HEK293 (cell line): ENCODE results near the gene PRKCZ.

ENCODE experiments used
- CTCF ChIA-PET: fragments of 350-600 bp; formaldehyde crosslinking; extraction: SDS; loops from one replicate; lab custom pipeline; 2021; ENCODE audit warnings: antibody characterized with exemption; lab: Yijun Ruan, JAX
- POLR2A ChIA-PET: fragments of 300-600 bp; formaldehyde crosslinking; extraction: SDS; loops from one replicate; lab custom pipeline; 2020; ENCODE audit warnings: antibody characterized with exemption, inconsistent platforms; lab: Yijun Ruan, JAX
- H3K27ac ChIP-seq: fragments of 200-500 bp; sonication (Bioruptor generic); 2 replicates; pipeline ENCODE4 v1.5.1; 2014; ENCODE audit warnings: low read depth, low read length, control low read depth, inconsistent platforms; ENCODE audit errors: extremely low read depth
- H3K36me3 ChIP-seq, 2 experiments: fragments of 200-500 bp in 1 of 2; sonication (Bioruptor generic) in 1 of 2; 1 replicate in 1 of 2; 2 replicates in 1 of 2; pipeline ENCODE4 v1.5.1; 2014 to 2017; ENCODE audit warnings: inconsistent platforms in 2 of 2, low read length in 2 of 2; ENCODE audit not compliant: control insufficient read depth in 2 of 2, insufficient read depth in 1 of 2
- H3K4me1 ChIP-seq: fragments of 200-500 bp; sonication (Bioruptor generic); 2 replicates; pipeline ENCODE4 v1.5.1; 2014; ENCODE audit warnings: mild to moderate bottlenecking, low read length, inconsistent platforms; ENCODE audit not compliant: control insufficient read depth, insufficient read depth
- H3K4me3 ChIP-seq: 2 replicates; pipeline ENCODE4 v1.5.1; 2011; ENCODE audit warnings: low read depth, mild to moderate bottlenecking, control low read depth, low read length, moderate library complexity
- H3K9me3 ChIP-seq: fragments of 200-500 bp; sonication (Bioruptor generic); 2 replicates; pipeline ENCODE4 v1.5.1; 2014; ENCODE audit warnings: low read depth, low read length, inconsistent platforms; ENCODE audit not compliant: control insufficient read depth, insufficient read depth
- KLF10 ChIP-seq: fragments of 450-650 bp; IDR thresholded peaks from 2 replicates; pipeline ENCODE4 v1.5.1; 2018; ENCODE audit warnings: missing biosample characterization, mild to moderate bottlenecking, missing genetic modification characterization
- KLF8 ChIP-seq: fragments of 450-650 bp; formaldehyde crosslinking; IDR thresholded peaks from 2 replicates; pipeline ENCODE4 v1.5.1; 2016; ENCODE audit warnings: missing biosample characterization, missing genetic modification characterization
- ZBTB17 ChIP-seq: fragments of 450-650 bp; formaldehyde crosslinking; IDR thresholded peaks from 2 replicates; pipeline ENCODE4 v1.5.1; 2016; ENCODE audit warnings: missing biosample characterization, missing genetic modification characterization
- ZBTB20 ChIP-seq: fragments of 450-650 bp; formaldehyde crosslinking; IDR thresholded peaks from 2 replicates; pipeline ENCODE4 v1.5.1; 2016; ENCODE audit warnings: missing biosample characterization, missing genetic modification characterization
- ZFP69B ChIP-seq: fragments of 450-650 bp; formaldehyde crosslinking; IDR thresholded peaks from 2 replicates; pipeline ENCODE4 v1.5.1; 2016; ENCODE audit warnings: missing biosample characterization, missing genetic modification characterization
- ZIC2 ChIP-seq: fragments of 450-650 bp; formaldehyde crosslinking; IDR thresholded peaks from 2 replicates; pipeline ENCODE4 v1.5.1; 2016; ENCODE audit warnings: missing biosample characterization, missing genetic modification characterization
- ZNF10 ChIP-seq: fragments of 450-650 bp; formaldehyde crosslinking; IDR thresholded peaks from 2 replicates; pipeline ENCODE4 v1.5.1; 2017; ENCODE audit warnings: missing biosample characterization, missing genetic modification characterization
- ZNF132 ChIP-seq: fragments of 450-650 bp; formaldehyde crosslinking; IDR thresholded peaks from 2 replicates; pipeline ENCODE4 v1.5.1; 2017; ENCODE audit warnings: missing biosample characterization, missing genetic modification characterization, borderline replicate concordance
- ZNF155 ChIP-seq: fragments of 450-650 bp; formaldehyde crosslinking; IDR thresholded peaks from 2 replicates; pipeline ENCODE4 v1.5.1; 2016; ENCODE audit warnings: missing biosample characterization, missing genetic modification characterization
- ZNF16 ChIP-seq: fragments of 450-650 bp; formaldehyde crosslinking; IDR thresholded peaks from 2 replicates; pipeline ENCODE4 v1.5.1; 2016; ENCODE audit warnings: low read depth, missing biosample characterization, missing genetic modification characterization
- ZNF169 ChIP-seq: fragments of 450-650 bp; formaldehyde crosslinking; IDR thresholded peaks from 2 replicates; pipeline ENCODE4 v1.5.1; 2016; ENCODE audit warnings: missing biosample characterization, missing genetic modification characterization
- ZNF184 ChIP-seq: fragments of 450-650 bp; IDR thresholded peaks from 2 replicates; pipeline ENCODE4 v1.5.1; 2018; ENCODE audit warnings: missing biosample characterization, mild to moderate bottlenecking, missing genetic modification characterization
- ZNF23 ChIP-seq: fragments of 450-650 bp; formaldehyde crosslinking; IDR thresholded peaks from 2 replicates; pipeline ENCODE4 v1.5.1; 2016; ENCODE audit warnings: missing biosample characterization, missing genetic modification characterization, borderline replicate concordance
- ZNF544 ChIP-seq: fragments of 450-650 bp; formaldehyde crosslinking; IDR thresholded peaks from 2 replicates; pipeline ENCODE4 v1.5.0; 2017; ENCODE audit warnings: missing biosample characterization, missing genetic modification characterization
- ZNF549 ChIP-seq: fragments of 450-650 bp; IDR thresholded peaks from 2 replicates; pipeline ENCODE4 v1.5.1; 2018; ENCODE audit warnings: missing biosample characterization, missing genetic modification characterization, mild to moderate bottlenecking, inconsistent platforms, moderate library complexity
- ZNF558 ChIP-seq: fragments of 450-650 bp; formaldehyde crosslinking; IDR thresholded peaks from 2 replicates; pipeline ENCODE4 v1.5.1; 2016; ENCODE audit warnings: missing biosample characterization, missing genetic modification characterization
- ZNF707 ChIP-seq: fragments of 450-650 bp; formaldehyde crosslinking; IDR thresholded peaks from 2 replicates; pipeline ENCODE4 v1.5.1; 2016; ENCODE audit warnings: missing biosample characterization, missing genetic modification characterization
- ZNF776 ChIP-seq: fragments of 450-650 bp; formaldehyde crosslinking; IDR thresholded peaks from 2 replicates; pipeline ENCODE4 v1.5.0; 2017; ENCODE audit warnings: missing biosample characterization, missing genetic modification characterization, borderline replicate concordance
- ZNF792 ChIP-seq: fragments of 450-650 bp; formaldehyde crosslinking; IDR thresholded peaks from 2 replicates; pipeline ENCODE4 v1.5.1; 2016; ENCODE audit warnings: missing biosample characterization, missing genetic modification characterization
- TF ChIP-seq, protein P1 (sequence below): fragments of 450-650 bp; formaldehyde crosslinking; IDR thresholded peaks from 2 replicates; pipeline ENCODE4 v1.5.1; 2016; ENCODE audit warnings: missing biosample characterization, missing genetic modification characterization, low read depth
- TF ChIP-seq, protein P2 (sequence below): fragments of 450-650 bp; formaldehyde crosslinking; IDR thresholded peaks from 2 replicates; pipeline ENCODE4 v1.5.1; 2016; ENCODE audit warnings: missing biosample characterization, missing genetic modification characterization
- TF ChIP-seq, protein P3 (sequence below): IDR thresholded peaks from 2 replicates; pipeline ENCODE4 v1.6.1; 2011; ENCODE audit warnings: mild to moderate bottlenecking, low read depth, low read length, borderline replicate concordance
- TF ChIP-seq, protein P4 (sequence below): fragments of 450-650 bp; formaldehyde crosslinking; conservative IDR thresholded peaks from 2 replicates; pipeline ENCODE4 v1.5.1; 2016; ENCODE audit warnings: low read depth, missing biosample characterization, missing genetic modification characterization

PRKCZ gene

DNA sequence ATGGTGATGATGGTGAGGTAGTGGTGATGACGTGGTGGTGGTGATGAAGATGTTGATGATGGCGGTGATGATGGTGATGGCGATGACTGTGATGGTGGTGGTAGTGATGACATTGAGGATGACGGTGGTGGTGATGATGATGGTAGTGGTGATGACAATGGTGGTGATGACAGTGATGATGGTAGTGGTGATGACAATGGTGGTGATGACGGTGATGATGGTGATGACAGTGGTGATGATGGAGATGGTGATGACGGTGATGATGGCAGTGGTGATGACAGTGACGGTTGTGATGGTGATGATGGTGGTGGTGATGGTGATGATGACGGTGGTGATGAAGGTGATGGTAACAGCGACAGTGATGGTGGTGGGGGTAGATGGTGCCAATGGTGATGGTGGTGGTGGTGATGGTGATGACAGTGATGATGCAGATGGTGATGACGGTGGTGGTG is 105.0 kb downstream of the PRKCZ start (continued):
- TF ChIP-seq, protein P1, sequence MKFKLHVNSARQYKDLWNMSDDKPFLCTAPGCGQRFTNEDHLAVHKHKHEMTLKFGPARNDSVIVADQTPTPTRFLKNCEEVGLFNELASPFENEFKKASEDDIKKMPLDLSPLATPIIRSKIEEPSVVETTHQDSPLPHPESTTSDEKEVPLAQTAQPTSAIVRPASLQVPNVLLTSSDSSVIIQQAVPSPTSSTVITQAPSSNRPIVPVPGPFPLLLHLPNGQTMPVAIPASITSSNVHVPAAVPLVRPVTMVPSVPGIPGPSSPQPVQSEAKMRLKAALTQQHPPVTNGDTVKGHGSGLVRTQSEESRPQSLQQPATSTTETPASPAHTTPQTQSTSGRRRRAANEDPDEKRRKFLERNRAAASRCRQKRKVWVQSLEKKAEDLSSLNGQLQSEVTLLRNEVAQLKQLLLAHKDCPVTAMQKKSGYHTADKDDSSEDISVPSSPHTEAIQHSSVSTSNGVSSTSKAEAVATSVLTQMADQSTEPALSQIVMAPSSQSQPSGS: peak; percentile 40; the same call in 1 of the 2 replicates

DNA sequence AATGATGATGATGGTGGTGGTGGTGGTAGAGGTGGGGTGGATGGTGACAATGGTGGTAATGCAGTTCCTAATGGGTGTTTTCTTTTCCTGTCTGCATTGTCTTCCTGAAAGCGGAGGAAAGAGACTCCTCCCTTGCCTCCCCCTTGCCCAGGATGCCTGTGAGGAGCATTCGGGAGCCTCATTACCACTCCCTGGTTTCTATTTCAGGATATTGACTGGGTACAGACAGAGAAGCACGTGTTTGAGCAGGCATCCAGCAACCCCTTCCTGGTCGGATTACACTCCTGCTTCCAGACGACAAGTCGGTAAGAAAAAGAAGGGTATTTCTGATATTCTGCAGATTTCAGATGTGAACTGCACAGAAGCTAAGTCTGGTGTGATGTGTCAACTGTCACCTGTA is 105.6 kb downstream of the PRKCZ start:
- Histone ChIP-seq H3K4me1 (no peaks in the 10 kb centered on the region), H3K9me3 (no peaks in the 10 kb centered on the region), H3K27ac (no peak overlapping the region), H3K4me3 (no peak overlapping the region), H3K36me3 (peaks cover 0 to 86% of the 10 kb centered on the region in 2 experiments; a peak in 2 of 3 replicates)
- CTCF ChIA-PET: interaction anchor here (0.6 to 2.6 kb wide), 3 partner anchors 16 to 147 kb away, joined by 3 to 17 read pairs (median 15); no protein-coding TSS in a partner anchor
- TF ChIP-seq ZNF776 (no peak), ZIC2 (tag by site-specific recombination) (no peak), ZNF558 (tag by site-specific recombination) (no peak), ZNF707 (tag by site-specific recombination) (no peak), ZFP69B (tag by site-specific recombination) (no peak), ZNF169 (tag by site-specific recombination) (no peak), ZNF155 (tag by site-specific recombination) (no peak)
- TF ChIP-seq, protein P2, sequence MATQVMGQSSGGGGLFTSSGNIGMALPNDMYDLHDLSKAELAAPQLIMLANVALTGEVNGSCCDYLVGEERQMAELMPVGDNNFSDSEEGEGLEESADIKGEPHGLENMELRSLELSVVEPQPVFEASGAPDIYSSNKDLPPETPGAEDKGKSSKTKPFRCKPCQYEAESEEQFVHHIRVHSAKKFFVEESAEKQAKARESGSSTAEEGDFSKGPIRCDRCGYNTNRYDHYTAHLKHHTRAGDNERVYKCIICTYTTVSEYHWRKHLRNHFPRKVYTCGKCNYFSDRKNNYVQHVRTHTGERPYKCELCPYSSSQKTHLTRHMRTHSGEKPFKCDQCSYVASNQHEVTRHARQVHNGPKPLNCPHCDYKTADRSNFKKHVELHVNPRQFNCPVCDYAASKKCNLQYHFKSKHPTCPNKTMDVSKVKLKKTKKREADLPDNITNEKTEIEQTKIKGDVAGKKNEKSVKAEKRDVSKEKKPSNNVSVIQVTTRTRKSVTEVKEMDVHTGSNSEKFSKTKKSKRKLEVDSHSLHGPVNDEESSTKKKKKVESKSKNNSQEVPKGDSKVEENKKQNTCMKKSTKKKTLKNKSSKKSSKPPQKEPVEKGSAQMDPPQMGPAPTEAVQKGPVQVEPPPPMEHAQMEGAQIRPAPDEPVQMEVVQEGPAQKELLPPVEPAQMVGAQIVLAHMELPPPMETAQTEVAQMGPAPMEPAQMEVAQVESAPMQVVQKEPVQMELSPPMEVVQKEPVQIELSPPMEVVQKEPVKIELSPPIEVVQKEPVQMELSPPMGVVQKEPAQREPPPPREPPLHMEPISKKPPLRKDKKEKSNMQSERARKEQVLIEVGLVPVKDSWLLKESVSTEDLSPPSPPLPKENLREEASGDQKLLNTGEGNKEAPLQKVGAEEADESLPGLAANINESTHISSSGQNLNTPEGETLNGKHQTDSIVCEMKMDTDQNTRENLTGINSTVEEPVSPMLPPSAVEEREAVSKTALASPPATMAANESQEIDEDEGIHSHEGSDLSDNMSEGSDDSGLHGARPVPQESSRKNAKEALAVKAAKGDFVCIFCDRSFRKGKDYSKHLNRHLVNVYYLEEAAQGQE: no peak
- POLR2A ChIA-PET: interaction anchor here (0.7 kb wide), 1 partner anchor 44 kb away, joined by 3 read pairs; no protein-coding TSS in a partner anchor

DNA sequence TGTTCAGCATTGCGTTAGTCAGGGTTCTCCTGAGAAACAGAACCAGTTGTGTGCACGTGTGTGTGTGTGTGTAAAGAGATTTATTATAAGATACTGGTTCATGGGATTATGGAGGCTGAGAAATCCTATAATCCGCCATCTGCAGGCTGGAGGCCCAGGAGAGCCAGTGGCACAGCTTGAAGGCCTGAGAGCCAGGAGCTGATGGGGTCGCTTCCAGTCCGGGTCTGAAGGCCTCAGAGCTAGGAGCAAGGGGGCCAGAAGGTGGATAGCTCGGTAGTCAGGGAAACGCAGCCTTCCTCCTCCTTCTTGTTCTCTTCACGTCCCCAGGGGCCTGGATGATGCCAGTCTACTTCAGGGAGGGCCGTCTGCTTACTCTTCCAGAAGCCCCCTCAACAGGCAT is 106.7 kb downstream of the PRKCZ start:
- H3K4me3 ChIP-seq: no peak overlapping the region
- H3K4me1 ChIP-seq: no peaks in the 10 kb centered on the region
- no peaks in the 10 kb centered on the region for H3K9me3 ChIP-seq
- H3K27ac ChIP-seq: no peak overlapping the region
- peaks cover 0 to 81% of the 10 kb centered on the region in 2 experiments; a peak in 2 of 3 replicates for H3K36me3 ChIP-seq
- ChIA-PET POLR2A (no interaction called here), CTCF (interaction anchor here (2.1 to 2.6 kb wide), 2 partner anchors 17 to 18 kb away, joined by 15 to 17 read pairs; no protein-coding TSS in a partner anchor)
- TF ChIP-seq ZNF792 (tag by site-specific recombination) (no peak), KLF8 (tag by site-specific recombination) (no peak), ZBTB20 (tag by site-specific recombination) (no peak), ZNF10 (tag by site-specific recombination) (no peak), ZNF549 (tag by site-specific recombination) (no peak), KLF10 (tag by site-specific recombination) (no peak), ZNF184 (tag by site-specific recombination) (no peak), ZBTB17 (no peak), ZNF132 (tag by site-specific recombination) (no peak), ZNF16 (no peak), ZNF23 (tag by site-specific recombination) (no peak), ZNF544 (no peak)
- TF ChIP-seq, protein P3, sequence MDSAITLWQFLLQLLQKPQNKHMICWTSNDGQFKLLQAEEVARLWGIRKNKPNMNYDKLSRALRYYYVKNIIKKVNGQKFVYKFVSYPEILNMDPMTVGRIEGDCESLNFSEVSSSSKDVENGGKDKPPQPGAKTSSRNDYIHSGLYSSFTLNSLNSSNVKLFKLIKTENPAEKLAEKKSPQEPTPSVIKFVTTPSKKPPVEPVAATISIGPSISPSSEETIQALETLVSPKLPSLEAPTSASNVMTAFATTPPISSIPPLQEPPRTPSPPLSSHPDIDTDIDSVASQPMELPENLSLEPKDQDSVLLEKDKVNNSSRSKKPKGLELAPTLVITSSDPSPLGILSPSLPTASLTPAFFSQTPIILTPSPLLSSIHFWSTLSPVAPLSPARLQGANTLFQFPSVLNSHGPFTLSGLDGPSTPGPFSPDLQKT: no peak
- TF ChIP-seq, protein P4, sequence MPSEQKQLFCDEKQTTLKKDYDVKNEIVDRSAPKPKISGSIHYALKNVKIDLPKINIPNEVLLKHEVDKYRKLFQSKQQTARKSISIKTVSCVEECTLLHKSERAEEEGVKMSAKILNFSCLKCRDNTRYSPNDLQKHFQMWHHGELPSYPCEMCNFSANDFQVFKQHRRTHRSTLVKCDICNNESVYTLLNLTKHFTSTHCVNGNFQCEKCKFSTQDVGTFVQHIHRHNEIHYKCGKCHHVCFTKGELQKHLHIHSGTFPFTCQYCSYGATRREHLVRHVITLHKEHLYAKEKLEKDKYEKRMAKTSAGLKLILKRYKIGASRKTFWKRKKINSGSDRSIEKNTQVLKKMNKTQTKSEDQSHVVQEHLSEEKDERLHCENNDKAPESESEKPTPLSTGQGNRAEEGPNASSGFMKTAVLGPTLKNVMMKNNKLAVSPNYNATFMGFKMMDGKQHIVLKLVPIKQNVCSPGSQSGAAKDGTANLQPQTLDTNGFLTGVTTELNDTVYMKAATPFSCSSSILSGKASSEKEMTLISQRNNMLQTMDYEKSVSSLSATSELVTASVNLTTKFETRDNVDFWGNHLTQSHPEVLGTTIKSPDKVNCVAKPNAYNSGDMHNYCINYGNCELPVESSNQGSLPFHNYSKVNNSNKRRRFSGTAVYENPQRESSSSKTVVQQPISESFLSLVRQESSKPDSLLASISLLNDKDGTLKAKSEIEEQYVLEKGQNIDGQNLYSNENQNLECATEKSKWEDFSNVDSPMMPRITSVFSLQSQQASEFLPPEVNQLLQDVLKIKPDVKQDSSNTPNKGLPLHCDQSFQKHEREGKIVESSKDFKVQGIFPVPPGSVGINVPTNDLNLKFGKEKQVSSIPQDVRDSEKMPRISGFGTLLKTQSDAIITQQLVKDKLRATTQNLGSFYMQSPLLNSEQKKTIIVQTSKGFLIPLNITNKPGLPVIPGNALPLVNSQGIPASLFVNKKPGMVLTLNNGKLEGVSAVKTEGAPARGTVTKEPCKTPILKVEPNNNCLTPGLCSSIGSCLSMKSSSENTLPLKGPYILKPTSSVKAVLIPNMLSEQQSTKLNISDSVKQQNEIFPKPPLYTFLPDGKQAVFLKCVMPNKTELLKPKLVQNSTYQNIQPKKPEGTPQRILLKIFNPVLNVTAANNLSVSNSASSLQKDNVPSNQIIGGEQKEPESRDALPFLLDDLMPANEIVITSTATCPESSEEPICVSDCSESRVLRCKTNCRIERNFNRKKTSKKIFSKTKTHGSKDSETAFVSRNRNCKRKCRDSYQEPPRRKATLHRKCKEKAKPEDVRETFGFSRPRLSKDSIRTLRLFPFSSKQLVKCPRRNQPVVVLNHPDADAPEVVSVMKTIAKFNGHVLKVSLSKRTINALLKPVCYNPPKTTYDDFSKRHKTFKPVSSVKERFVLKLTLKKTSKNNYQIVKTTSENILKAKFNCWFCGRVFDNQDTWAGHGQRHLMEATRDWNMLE (tag by site-specific recombination): no peak
